HG03565 (cell line): ENCODE measurements around the gene MLXIP.
A peak's percentile ranks its signal among the peaks of the same experiment; 100 is the strongest.
"Not testable (repeated sequence)": the region's sequence is repeated elsewhere in the genome, so short reads cannot be mapped to it uniquely, and the experiment has no call there.

Experiments
- ATAC-seq: cut with Tn5 transposase; IDR thresholded peaks from one replicate; pipeline ENCODE4 v1.9.1; 2021; ENCODE audit warnings: mild to moderate bottlenecking, moderate library complexity; ENCODE audit not compliant: unreplicated experiment

The MLXIP gene

GRCh38 chr12:122054842-122055520 is 23.6 kb upstream of the MLXIP start:
- ATAC-seq = no peak

- not testable (repeated sequence) for ATAC-seq
Measured at GRCh38 chr12:122056406-122056805, 22.1 kb upstream of the MLXIP start.

GRCh38 chr12:122057007-122057735 is 21.4 kb upstream of the MLXIP start:
- ATAC-seq = no peak

DNA sequence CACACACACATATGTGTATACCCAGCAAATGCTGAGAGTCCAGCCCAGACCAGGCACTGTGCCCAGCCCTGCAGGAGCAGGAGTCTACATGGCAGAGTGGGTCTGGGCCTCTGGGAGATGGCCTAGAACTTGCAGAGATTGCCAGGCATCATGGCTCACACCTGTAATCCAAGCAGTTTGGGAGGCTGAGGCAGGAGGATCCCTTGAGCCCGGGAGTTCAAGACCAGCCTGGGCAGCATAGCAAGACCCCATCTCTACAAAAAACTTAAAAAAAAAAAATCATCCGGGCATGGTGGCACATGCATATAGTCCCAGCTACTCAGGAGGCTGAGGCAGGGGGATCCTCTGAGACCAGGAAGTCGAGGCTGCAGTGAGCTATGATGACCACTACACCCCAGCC is 20.8 kb upstream of the MLXIP start:
- ATAC-seq = no peak

DNA sequence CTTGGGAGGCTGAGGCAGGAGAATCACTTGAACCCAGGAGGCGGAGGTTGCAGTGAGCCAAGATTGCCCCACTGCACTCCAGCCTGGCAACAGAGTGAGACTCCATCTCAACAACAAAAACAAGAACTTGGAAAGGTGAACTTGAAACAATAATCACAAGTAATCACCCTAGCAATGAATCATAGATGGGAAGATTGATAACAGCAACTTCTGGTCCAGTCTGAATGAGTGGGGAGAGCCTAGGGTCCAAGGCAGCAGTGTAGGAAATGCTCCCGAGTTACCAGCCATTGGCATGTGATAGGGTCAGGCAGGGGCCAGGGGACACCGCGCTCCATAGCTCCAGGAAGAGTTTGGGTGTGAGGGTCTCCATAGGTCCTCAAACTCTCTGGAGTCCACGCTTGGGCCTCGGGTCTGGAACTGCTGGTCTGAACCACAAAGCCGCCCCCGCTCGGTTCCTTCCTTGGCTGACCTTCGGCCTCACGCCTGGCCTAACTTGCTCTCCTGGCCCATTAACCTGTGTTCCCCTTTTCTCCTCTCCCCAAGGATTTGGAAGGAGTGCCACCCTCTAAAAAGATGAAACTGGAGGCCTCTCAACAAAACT is 19.9 kb upstream of the MLXIP start:
- no peak for ATAC-seq

DNA sequence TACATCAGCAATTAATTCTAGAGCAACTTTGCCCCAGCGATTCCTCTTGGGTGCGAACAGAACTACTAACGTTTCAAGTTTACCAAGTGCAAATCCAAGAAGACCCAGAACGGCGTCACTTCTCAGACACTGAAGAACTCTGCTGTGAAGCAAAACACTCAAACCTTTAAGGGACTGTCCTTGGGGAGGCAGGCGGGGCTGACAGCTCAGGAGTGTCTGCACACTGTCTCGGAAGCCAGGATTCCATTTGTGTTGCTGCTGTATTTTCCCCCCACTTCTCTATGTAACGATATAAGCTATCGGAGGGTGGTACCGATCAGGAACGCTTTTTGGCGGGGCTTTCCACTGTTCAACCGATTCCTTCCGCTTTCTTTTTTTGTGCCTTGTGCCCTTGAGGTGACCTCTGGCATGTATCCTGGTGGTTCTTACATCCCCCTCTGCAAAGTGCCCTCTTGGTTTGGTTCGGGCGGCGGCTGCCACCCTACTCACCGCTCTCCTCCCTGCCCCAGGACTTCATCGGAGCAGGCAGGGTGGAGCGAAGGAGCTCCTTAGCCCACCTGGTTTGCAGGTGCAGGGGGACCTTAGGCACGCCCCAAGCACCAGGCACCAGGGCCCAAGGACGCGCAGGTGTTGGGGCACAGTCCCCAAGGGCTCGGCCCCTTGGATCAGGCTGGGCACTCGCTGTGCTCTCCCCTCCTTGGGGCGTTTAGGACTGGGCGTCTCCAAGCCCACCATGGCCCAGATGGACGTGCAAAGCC is 19.2 kb upstream of the MLXIP start:
- no peak for ATAC-seq

GRCh38 chr12:122060081-122060501 is 18.5 kb upstream of the MLXIP start:
- no peak for ATAC-seq

GRCh38 chr12:122061253-122061652 is 17.3 kb upstream of the MLXIP start:
- no peak for ATAC-seq

DNA sequence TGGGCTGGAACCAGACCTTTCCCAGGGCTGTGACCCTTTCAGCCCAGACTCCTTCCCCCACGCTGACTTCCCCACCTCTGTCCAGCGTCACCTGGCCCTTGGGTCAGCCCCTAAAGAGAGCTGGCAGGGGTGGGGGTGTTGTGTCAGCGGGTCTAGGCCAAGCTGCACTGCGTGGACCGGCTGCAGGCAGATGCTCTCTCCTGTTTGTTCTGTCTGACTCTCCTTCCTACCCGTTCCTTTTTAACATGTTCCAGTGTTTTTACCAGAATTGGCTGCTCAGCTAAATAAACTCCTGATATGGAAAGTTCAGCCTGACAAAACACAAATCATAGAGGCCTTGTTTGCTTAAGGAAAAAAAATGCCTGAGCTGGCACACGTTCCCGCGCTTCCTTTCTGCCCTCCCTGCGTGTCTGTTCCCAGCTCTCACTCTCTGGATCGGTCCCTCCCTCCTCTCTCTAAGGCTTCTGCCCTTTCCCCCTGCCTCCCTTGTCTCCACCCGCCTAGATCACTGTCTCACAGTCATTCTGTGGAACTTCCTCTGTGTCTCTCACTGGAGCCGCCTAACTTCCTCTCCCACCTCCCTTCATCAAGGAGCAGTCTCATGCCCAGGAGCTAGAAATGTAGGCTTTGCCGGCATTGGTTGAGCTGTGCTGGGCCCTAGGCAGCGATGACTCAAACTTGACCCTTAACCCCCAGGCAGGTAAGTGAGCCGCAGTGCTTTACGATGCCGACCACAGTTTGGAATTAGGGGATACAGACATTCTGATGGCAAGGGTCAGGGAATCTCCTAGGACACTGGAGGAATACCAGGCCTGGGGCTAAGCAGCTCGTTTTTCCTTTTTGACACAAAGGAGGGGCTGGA is 15.5 kb upstream of the MLXIP start:
- ATAC-seq = no peak

DNA sequence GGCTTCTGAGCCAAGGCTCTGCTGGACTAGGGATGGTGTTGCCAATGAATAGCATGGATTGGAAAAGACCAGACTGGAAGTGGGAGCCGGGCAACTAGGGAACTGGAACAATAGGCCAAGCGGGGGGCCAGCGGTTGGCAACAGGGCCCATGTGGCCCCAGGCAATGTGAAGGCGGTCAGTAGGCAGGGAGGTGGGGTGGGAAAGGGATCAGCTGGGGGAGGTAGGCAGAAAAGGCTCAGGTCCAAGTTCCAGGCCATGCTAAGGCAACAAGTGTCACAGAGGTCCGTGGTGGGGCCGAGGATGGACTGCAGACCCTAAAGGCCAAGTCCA is 14.9 kb upstream of the MLXIP start:
- ATAC-seq = no peak

- no peak for ATAC-seq
Measured at GRCh38 chr12:122064025-122064777, 14.4 kb upstream of the MLXIP start.

- ATAC-seq = no peak
Measured at GRCh38 chr12:122064780-122065588, 13.6 kb upstream of the MLXIP start.

DNA sequence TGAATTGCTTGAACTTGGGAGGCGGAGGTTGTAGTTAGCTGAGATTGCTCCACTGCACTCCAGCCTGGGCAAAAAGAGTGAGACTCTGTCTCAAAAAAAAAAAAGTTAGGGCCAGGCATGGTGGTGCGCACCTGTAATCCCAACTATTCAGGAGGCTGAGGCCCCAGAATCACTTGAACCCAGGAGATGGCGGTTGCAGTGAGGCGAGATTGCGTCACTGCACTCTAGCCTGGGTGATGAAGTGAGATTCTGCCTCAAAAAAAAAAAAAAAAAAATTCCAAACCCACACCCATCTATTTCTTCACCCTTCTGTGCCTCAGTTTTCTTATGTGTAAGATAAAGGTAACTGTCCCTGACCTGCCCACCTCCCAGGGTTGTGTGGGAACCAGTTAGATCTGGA is 11.0 kb upstream of the MLXIP start:
- no peak for ATAC-seq

DNA sequence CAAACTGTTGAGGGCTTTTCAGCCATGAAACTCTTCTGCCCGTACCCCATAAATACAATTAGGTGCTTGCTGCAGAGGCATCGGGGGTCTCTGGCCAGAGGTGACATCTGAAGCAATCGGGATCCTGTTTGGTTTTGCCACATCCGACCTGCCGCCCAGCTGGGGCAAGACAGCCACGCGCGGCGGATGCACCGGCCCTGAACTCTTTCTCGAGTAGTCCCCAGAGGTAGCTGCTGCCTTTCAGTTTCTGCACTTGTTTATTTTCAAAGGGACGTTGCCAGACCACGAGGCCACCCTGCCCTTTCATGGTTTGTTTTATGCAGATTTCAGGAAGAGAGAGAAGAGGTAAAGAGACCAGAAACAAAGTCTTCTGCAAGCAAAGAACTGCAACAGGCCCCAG is 10.6 kb upstream of the MLXIP start:
- peak; percentile 56 for ATAC-seq

DNA sequence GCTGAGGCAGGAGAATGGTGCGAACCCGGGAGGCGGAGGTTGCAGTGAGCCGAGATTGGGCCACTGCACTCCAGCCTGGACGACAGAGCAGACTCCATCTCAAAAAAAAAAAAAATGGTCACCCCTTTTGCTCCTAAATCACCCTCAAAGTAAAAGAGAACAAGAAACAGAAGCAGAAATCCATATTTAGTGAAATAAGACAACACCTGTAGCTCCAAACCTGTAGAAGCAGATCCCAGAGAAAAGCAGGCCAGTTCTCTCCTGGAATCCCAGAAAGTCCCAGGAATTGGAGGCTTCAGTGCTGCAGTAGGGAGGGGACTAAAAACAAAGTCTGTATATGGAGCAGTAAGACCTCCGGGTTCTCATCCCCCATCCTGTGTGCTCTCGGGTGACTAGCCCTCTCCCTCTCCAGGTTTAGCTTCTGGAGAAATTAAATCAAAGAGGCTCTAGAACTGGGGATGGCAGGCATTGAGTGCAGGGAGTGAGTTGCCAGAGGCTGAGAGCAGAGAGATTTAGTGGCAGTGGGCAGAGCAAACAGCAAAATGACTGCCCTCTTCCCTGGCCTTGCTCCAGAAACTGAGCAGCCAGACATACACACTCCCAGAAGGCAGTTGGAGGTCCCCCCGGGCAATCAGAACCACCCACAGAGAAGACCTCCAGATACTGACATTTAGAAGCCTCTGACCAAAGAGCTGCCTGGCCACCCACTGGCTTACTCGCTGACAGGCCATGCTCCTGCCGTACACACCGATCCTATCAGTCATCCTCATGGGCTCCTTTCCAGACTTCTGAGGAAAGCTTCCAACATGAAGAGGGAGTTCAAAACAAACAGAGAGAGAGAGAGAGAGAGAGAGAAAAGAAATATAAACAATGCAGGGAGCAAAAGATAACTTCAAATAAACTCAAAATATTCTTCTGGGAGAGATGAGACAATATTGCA is 6.3 kb upstream of the MLXIP start:
- ATAC-seq = no peak

GRCh38 chr12:122073815-122074214 is 4.7 kb upstream of the MLXIP start:
- ATAC-seq = no peak

DNA sequence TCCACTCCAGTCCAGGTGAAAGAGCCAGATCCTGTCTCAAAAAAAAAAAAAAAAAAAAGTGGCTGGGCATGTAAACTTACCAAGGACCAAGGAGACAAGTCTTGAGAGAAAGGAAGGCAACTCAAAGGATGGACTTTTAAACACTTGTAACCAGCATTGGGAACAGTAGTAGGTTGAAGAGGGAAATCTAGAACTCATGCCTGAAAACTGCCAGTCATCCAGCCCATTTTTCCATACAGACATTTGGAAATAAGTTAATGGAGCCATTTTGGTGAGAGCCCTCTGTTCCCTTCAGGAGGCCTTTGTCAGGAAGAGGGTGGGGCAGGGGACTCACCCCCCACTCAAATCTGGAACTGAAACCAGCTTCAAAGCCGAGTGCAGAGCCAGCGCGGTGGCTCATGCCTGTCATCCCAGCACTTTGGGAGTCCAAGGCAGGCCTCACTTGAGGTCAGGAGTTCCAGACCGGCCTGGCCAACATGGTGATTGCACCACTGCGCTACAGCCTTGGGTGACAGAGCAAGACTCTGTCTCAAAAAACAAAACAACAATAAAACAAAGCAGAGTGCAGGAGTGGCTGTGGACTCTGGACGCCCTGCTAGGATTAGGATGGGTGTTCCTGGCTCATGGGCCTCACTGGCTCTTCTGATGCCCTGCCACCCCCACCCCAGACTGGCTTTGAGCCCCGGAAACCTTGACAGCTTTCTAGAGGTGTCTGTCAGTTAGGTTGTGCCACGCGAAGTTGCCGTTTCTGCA is 1.6 kb upstream of the MLXIP start:
- no peak for ATAC-seq
